Esophagus muscularis mucosa (tissue), 4 donors: Measurements from ENCODE around the gene FRMD4A. TPM values are rescaled to one million over a fixed set of nuclear protein-coding genes. Genes with fewer than 3 reads are reported as not detected.
A peak's percentile ranks its signal among the peaks of the same experiment; 100 is the strongest.

Experiments used
- DNase-seq: peaks from one replicate; pipeline ENCODE4 v3.0.0-alpha.2; 2017; ENCODE audit errors: extremely low spot score
- H3K27ac ChIP-seq, 4 donors: fragments of 200-600 bp; sonication (generic); replicated peaks in 1 of 4; 1 replicate in 3 of 4; 2 replicates in 1 of 4; pipeline ENCODE4 v1.5.1; 2016 to 2019; ENCODE audit warnings: mild to moderate bottlenecking in 1 of 4
- H3K27me3 ChIP-seq, 4 donors: fragments of 200-600 bp; sonication (generic); one replicate each; pipeline versions ENCODE4 v1.5.1 to v1.6.0; 2016 to 2019
- H3K36me3 ChIP-seq, 4 donors: fragments of 200-600 bp; sonication (generic); one replicate each; pipeline ENCODE4 v1.5.1; 2016 to 2019
- H3K4me1 ChIP-seq, 4 donors: fragments of 200-600 bp; sonication (generic); one replicate each; pipeline ENCODE4 v1.5.1; 2016 to 2019
- H3K4me3 ChIP-seq, 4 donors: fragments of 200-600 bp; sonication (generic); 1 replicate in 2 of 4; 2 replicates in 2 of 4; pipeline ENCODE4 v1.5.1; 2016 to 2019; ENCODE audit warnings: mild to moderate bottlenecking in 4 of 4, moderate library complexity in 1 of 4
- H3K9me3 ChIP-seq, 4 donors: fragments of 200-600 bp; sonication (generic); 1 replicate in 3 of 4; 2 replicates in 1 of 4; pipeline ENCODE4 v1.5.1; 2016 to 2019
- CTCF ChIP-seq, 3 experiments: fragments of 200-600 bp in 2 of 3; fragments of 450-650 bp in 1 of 3; sonication (generic) in 2 of 3; IDR thresholded peaks; one replicate each; pipeline ENCODE4 v1.5.1; 2017 to 2019; ENCODE audit warnings: antibody characterized with exemption in 3 of 3, mild to moderate bottlenecking in 2 of 3, moderate library complexity in 1 of 3
- EP300 ChIP-seq: sonication (generic); formaldehyde crosslinking; IDR thresholded peaks from one replicate; pipeline ENCODE4 v1.6.1; 2017; ENCODE audit warnings: antibody characterized with exemption
- POLR2A ChIP-seq: fragments of 450-650 bp; IDR thresholded peaks from one replicate; pipeline ENCODE4 v1.6.1; 2017; ENCODE audit warnings: antibody characterized with exemption, moderate library complexity, mild to moderate bottlenecking, low read depth
- POLR2AphosphoS5 ChIP-seq, 2 donors: sonication (generic); formaldehyde crosslinking; IDR thresholded peaks; one replicate each; pipeline ENCODE4 v1.6.1; 2017; ENCODE audit warnings: antibody characterized with exemption in 2 of 2
- WGBS: methylation state at CpG from one replicate; pipeline ENCODE4 v1.1.5; 2018; 5-methylcytosine and 5-hydroxymethylcytosine counted together
- intact Hi-C: fragments of 100-400 bp; cut with DNase I; formaldehyde crosslinking; loops from one replicate; pipeline ENCODE4 v1.15.1; 2023
- total RNA-seq, 4 donors: library from RNA; depleted of rRNA; stranded (reverse); fragments of >200 nt; gene quantifications; one replicate each; pipeline versions ENCODE4 v1.1.0 to v1.2.1, GENCODE V29; 2016

The FRMD4A gene
- total RNA-seq, 4 donors from 2014 or later, result 17.0 to 28.8 (median 21.8) TPM

GRCh38 chr10:13944823-13945222 is 385.9 kb downstream of the FRMD4A start:
- no peak overlapping the region for H3K4me3 ChIP-seq
- intact Hi-C loops, result no loop called here

DNA sequence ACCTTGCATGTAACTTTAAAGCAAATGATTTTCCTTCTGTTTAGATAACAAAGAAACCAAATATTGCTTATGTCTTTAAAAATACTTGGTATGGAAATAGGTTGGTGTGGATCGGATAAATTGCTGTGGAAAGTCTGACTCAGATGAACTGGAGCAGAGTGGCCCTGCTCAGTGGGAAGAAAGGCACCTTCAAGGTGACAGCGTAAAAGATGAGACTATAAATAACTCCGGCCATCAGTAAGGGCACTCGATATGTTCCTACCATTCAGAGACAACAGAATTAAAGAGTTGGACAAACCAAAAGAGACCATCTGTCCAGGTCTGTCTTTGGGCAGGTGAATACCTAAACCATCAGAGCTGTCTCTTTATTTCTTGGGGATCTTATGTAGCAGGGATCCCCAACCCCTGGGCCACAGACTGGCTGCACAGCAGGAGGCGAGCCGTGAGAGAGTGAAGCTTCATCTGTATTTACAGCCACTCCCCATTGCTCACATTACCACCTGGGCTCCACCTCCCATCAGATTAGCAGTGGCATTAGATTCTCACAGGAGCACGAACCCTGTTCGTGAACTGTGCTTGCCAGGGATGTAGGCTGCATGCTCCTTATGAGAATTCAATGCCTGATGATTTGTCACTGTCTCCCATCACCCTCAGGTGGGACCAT is 386.9 kb downstream of the FRMD4A start:
- intact Hi-C loops, result no loop called here
- H3K36me3 ChIP-seq, result no peaks in the 10 kb centered on the region
- WGBS, result 92% methylated on average over 8 of the region's 8 CpGs
- H3K4me1 ChIP-seq, result peaks cover 7 to 31% (median 30%) of the 10 kb centered on the region in 4 donors
- no peaks in the 10 kb centered on the region for H3K27me3 ChIP-seq
- no peak for DNase-seq
- no peaks in the 10 kb centered on the region for H3K9me3 ChIP-seq
- TF ChIP-seq POLR2A (no peak), POLR2AphosphoS5 (IDR thresholded peaks at IDR 0.05) (no peak), EP300 (no peak), CTCF (IDR thresholded peaks at IDR 0.05) (no peak)
- no peak overlapping the region for H3K4me3 ChIP-seq
- H3K27ac ChIP-seq, result no peak overlapping the region

More at GRCh38 chr10:13944823-13945222, 385.9 kb downstream of the FRMD4A start:
- no peaks in the 10 kb centered on the region for H3K9me3 ChIP-seq
- H3K4me1 ChIP-seq, result peaks cover 7 to 22% (median 20%) of the 10 kb centered on the region in 4 donors
- peak overlapping the region in 3 of 4 donors; percentile 1 to 14 (median 13) for H3K27ac ChIP-seq
- no peak for DNase-seq
- TF ChIP-seq POLR2A, result no peak
- TF ChIP-seq CTCF (IDR thresholded peaks at IDR 0.05), result no peak
- TF ChIP-seq EP300, result no peak
- no peak for TF ChIP-seq POLR2AphosphoS5 (IDR thresholded peaks at IDR 0.05)
- H3K27me3 ChIP-seq, result no peaks in the 10 kb centered on the region
- H3K36me3 ChIP-seq, result no peaks in the 10 kb centered on the region
- 74% methylated on average over 5 of the region's 5 CpGs for WGBS

DNA sequence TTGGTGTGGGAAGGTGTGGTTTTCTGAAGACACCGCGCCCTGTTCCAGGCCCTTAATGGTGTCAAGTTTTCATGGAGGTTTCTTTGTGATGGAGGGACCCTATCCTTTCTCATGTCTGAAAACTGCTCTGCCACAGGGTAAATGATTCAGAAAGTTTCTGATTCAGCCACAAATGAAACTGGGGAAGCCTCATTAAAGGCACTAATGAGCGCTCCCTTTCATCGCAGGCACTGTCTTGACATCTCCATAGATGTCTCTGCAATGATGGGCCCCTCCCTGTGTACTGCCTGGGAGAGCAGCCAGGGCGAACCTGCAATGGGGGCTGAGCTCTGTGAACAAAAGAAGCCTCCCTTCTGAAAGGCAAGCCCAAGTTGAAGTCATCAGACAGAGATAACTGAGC is 388.7 kb downstream of the FRMD4A start:
- TF ChIP-seq POLR2AphosphoS5 (IDR thresholded peaks at IDR 0.05) (no peak), EP300 (no peak), CTCF (IDR thresholded peaks at IDR 0.05) (no peak), POLR2A (no peak)
- H3K4me1 ChIP-seq, result peaks cover 7 to 36% (median 31%) of the 10 kb centered on the region in 4 donors
- no peak overlapping the region for H3K27ac ChIP-seq
- H3K9me3 ChIP-seq, result no peaks in the 10 kb centered on the region
- H3K36me3 ChIP-seq, result no peaks in the 10 kb centered on the region
- H3K27me3 ChIP-seq, result no peaks in the 10 kb centered on the region
- no peak for DNase-seq
- H3K4me3 ChIP-seq, result no peak overlapping the region
- WGBS, result 78% methylated on average over 5 of the region's 5 CpGs
- intact Hi-C loops, result no loop called here

DNA sequence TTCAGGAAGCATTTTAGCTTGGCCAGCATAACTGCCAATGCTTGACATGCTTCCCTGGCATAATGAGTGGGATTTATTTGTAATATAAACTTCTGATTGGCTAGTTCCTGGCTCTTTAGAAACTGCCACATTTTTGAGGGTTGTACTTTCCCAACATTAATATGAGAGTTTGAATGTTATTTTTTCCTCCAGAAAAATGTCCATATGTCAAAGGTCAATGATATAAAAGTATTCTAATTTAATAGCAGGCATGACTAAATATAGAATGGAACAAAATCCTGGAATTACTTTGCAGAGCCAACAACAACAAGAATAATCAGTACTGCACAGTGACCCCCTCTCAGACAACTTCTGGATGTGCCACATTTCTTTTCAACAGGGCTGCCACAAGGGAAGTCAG is 391.3 kb downstream of the FRMD4A start:
- Histone ChIP-seq H3K9me3 (no peaks in the 10 kb centered on the region), H3K27me3 (no peaks in the 10 kb centered on the region), H3K4me1 (peaks cover under 1 to 15% (median 15%) of the 10 kb centered on the region in 4 donors), H3K36me3 (no peaks in the 10 kb centered on the region), H3K27ac (no peak overlapping the region), H3K4me3 (no peak overlapping the region)
- intact Hi-C loops, result no loop called here
- no peak for DNase-seq
- TF ChIP-seq CTCF (IDR thresholded peaks at IDR 0.05), result no peak
- TF ChIP-seq EP300, result no peak
- TF ChIP-seq POLR2AphosphoS5 (IDR thresholded peaks at IDR 0.05), result no peak
- no peak for TF ChIP-seq POLR2A

DNA sequence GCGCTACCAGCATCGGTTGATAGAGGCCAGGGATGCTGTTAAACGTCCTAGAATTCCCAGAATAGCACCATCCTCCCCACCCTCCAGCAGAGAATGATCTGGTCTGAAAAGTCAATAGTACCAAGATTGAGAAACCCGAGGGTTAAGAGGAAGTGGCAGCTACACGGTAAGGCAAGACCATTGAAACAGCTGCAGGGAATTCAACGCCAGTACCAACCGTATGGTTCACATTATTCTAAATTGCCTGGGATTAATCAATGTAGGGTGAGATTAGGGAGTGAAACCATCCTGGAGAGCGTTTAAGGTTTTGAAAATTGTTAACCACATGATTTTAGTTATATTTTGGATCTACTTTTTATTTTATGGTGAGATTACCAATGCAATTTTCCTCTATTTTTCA is 391.8 kb downstream of the FRMD4A start:
- intact Hi-C loops, result no loop called here
- DNase-seq, result no peak

More for the DNA sequence above, 391.8 kb downstream of the FRMD4A start:
- Histone ChIP-seq H3K4me1 (peaks cover 0 to 15% (median 15%) of the 10 kb centered on the region in 4 donors), H3K9me3 (no peaks in the 10 kb centered on the region), H3K4me3 (no peak overlapping the region), H3K27ac (no peak overlapping the region), H3K36me3 (no peaks in the 10 kb centered on the region), H3K27me3 (no peaks in the 10 kb centered on the region)
- WGBS, result 62% methylated on average over 8 of the region's 8 CpGs
- TF ChIP-seq EP300 (no peak), POLR2AphosphoS5 (IDR thresholded peaks at IDR 0.05) (no peak), POLR2A (no peak), CTCF (IDR thresholded peaks at IDR 0.05) (no peak)
